Measurements from ENCODE around the gene SGF29. TPM values are rescaled to one million over a fixed set of nuclear protein-coding genes. Genes with fewer than 3 reads are reported as not detected.

The SGF29 gene
- total RNA-seq, 1 experiment from 2014 or later: 45.3 TPM

DNA sequence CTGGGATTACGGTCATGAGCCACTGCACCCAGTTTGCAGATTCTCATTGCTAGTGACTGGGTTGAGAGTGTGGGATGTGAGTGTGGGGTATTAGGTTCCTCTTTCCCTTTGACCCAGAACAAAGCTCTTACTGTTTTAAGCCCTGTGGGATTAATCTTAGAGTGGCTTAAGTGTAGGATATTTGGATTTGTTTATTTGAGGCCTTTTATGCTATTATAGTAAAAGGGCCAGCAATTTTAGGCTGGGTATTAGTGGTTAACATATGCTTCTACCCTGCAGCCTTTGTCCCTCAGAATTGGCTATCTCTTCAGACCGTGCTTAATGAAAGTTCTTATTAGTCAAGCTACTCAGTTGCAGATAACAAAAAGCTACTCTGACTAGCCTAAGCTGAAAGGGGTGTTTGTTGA is 3.2 kb downstream of the SGF29 start:
- intact Hi-C loops (cut with micrococcal nuclease; ENCODE audit: unreplicated experiment): no loop called here
- H3K79me2 ChIP-seq (ENCODE audit: low read depth): peaks cover 7% of the 10 kb centered on the region
- H3K4me2 ChIP-seq: no peak overlapping the region
- peaks cover 16% of the 10 kb centered on the region for H3K4me1 ChIP-seq (replicated peaks; ENCODE audit: insufficient read depth)
- no peaks in the 10 kb centered on the region for H3K27me3 ChIP-seq (ENCODE audit: insufficient read depth, low read depth)
- no peaks in the 10 kb centered on the region for H3K9me3 ChIP-seq (ENCODE audit: insufficient read depth, low read depth)
- H3K9me2 ChIP-seq (ENCODE audit: insufficient read depth): no peaks in the 10 kb centered on the region
- H3F3A ChIP-seq (ENCODE audit: insufficient read depth, low read depth): peaks cover 3% of the 10 kb centered on the region
- POLR2A ChIA-PET (ENCODE audit: unreplicated experiment): interaction anchor here (0.6 kb wide), 1 partner anchor 288 kb away, joined by 6 read pairs; no protein-coding TSS in a partner anchor
- no peak for DNase-seq
- no peaks in the 10 kb centered on the region for H3K36me3 ChIP-seq (ENCODE audit: low read depth)
- BruUV-seq (replicated peaks): no TSS peak
- no peak overlapping the region for H2AFZ ChIP-seq
- no peaks in the 10 kb centered on the region for H4K20me1 ChIP-seq (ENCODE audit: insufficient read depth)
- TF ChIP-seq, protein P1, sequence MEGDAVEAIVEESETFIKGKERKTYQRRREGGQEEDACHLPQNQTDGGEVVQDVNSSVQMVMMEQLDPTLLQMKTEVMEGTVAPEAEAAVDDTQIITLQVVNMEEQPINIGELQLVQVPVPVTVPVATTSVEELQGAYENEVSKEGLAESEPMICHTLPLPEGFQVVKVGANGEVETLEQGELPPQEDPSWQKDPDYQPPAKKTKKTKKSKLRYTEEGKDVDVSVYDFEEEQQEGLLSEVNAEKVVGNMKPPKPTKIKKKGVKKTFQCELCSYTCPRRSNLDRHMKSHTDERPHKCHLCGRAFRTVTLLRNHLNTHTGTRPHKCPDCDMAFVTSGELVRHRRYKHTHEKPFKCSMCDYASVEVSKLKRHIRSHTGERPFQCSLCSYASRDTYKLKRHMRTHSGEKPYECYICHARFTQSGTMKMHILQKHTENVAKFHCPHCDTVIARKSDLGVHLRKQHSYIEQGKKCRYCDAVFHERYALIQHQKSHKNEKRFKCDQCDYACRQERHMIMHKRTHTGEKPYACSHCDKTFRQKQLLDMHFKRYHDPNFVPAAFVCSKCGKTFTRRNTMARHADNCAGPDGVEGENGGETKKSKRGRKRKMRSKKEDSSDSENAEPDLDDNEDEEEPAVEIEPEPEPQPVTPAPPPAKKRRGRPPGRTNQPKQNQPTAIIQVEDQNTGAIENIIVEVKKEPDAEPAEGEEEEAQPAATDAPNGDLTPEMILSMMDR (conservative IDR thresholded peaks at IDR 0.05): no peak
- no peak for TF ChIP-seq EZH2 (IDR thresholded peaks at IDR 0.05; ENCODE audit: low read depth)
- H3K27ac ChIP-seq: no peak overlapping the region
- H3K4me3 ChIP-seq: no peak overlapping the region
- CTCF ChIA-PET: interaction anchor here (0.6 kb wide), 1 partner anchor 19 kb away, joined by 3 read pairs; no protein-coding TSS in a partner anchor

DNA sequence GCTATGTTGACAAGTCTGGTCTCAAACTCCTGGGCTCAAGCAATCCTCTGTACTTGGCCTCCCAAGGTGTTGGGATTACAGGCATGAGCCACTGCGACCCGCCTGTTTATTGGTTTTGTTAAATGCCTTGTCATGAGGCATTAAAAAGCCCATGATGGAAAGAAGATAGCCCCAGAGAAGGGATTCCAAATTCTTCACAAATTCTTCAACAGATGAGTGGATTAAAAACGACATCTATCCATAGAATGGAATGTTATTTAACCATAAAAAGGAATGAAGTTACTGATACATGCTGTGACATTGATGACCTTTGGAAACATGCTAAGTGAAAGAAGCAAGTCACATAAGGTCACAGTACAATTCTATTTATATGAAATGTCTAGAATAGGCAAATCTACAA is 4.7 kb downstream of the SGF29 start:
- intact Hi-C loops (cut with micrococcal nuclease; ENCODE audit: unreplicated experiment): no loop called here
- Histone ChIP-seq H3K9me2 (ENCODE audit: insufficient read depth) (no peaks in the 10 kb centered on the region), H3F3A (ENCODE audit: insufficient read depth, low read depth) (peaks cover 1% of the 10 kb centered on the region; the same call in 1 of the 2 replicates), H3K79me2 (ENCODE audit: low read depth) (peaks cover 7% of the 10 kb centered on the region), H2AFZ (no peak overlapping the region), H3K4me2 (no peak overlapping the region), H3K27ac (no peak overlapping the region), H3K36me3 (ENCODE audit: low read depth) (no peaks in the 10 kb centered on the region), H3K4me1 (replicated peaks; ENCODE audit: insufficient read depth) (peaks cover 8% of the 10 kb centered on the region), H3K9me3 (ENCODE audit: insufficient read depth, low read depth) (no peaks in the 10 kb centered on the region), H3K27me3 (ENCODE audit: insufficient read depth, low read depth) (no peaks in the 10 kb centered on the region), H3K4me3 (no peak overlapping the region), H4K20me1 (ENCODE audit: insufficient read depth) (no peaks in the 10 kb centered on the region)
- ChIA-PET POLR2A (ENCODE audit: unreplicated experiment) (no interaction called here), CTCF (no interaction called here)
- no TSS peak for BruUV-seq (replicated peaks)
- no peak for DNase-seq
- no peak for TF ChIP-seq EZH2 (IDR thresholded peaks at IDR 0.05; ENCODE audit: low read depth)
- TF ChIP-seq, protein P1 (conservative IDR thresholded peaks at IDR 0.05): no peak

DNA sequence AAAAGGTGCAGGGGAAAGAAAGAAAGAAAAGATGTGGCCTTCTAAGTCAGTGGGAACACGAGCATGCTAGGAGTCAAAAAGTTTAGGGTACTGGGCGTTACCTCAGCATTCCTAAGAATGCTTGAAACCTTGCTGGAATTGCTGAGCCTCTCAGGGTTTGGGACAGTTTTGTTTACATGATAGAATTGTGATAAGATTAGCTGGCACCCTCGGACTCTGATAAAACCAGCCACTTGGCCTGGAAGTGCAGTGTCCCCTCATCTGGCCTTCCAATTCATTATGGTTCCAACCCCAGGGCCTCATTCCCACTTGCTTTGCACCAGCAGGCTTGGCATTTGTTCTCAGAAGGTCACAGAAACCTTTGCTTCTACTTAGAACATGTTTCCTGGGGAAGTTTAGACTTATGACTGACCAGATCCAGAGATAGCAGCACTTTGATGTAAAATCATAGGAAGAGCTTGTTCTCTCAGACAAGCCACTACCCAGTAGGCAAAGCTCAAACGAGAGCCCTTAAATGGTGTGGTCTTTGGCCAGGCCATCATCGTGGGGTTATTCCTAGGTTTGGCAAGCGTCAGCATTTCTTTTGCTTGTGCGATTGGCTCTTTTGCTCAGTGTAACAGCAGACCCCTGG is 8.0 kb downstream of the SGF29 start:
- intact Hi-C loops (cut with micrococcal nuclease; ENCODE audit: unreplicated experiment): no loop called here
- POLR2A ChIA-PET (ENCODE audit: unreplicated experiment): no interaction called here
- peaks cover 6% of the 10 kb centered on the region; the same call in 1 of the 2 replicates for H3K9me3 ChIP-seq (ENCODE audit: insufficient read depth, low read depth)
- H3K4me2 ChIP-seq: no peak overlapping the region
- H2AFZ ChIP-seq: no peak overlapping the region
- H3K27ac ChIP-seq: no peak overlapping the region
- H3K4me1 ChIP-seq (replicated peaks; ENCODE audit: insufficient read depth): no peaks in the 10 kb centered on the region
- CTCF ChIA-PET: no interaction called here
- DNase-seq: no peak
- no peaks in the 10 kb centered on the region for H3K9me2 ChIP-seq (ENCODE audit: insufficient read depth)
- no peaks in the 10 kb centered on the region; the same call in 1 of the 2 replicates for H3K79me2 ChIP-seq (ENCODE audit: low read depth)
- no TSS peak for BruUV-seq (replicated peaks)
- TF ChIP-seq EZH2 (IDR thresholded peaks at IDR 0.05; ENCODE audit: low read depth): no peak
- TF ChIP-seq, protein P1 (conservative IDR thresholded peaks at IDR 0.05): no peak
- no peak overlapping the region for H3K4me3 ChIP-seq
- H4K20me1 ChIP-seq (ENCODE audit: insufficient read depth): no peaks in the 10 kb centered on the region
- no peaks in the 10 kb centered on the region; the same call in 1 of the 2 replicates for H3F3A ChIP-seq (ENCODE audit: insufficient read depth, low read depth)
- H3K27me3 ChIP-seq (ENCODE audit: insufficient read depth, low read depth): no peaks in the 10 kb centered on the region
- H3K36me3 ChIP-seq (ENCODE audit: low read depth): no peaks in the 10 kb centered on the region

Data from PC-9 (cell line).